ENCODE measurements around the gene RNU1-3. TPM values are rescaled to one million over a fixed set of nuclear protein-coding genes. Genes with fewer than 3 reads are reported as not detected.
"Not testable (repeated sequence)": the region's sequence is repeated elsewhere in the genome, so short reads cannot be mapped to it uniquely, and the experiment has no call there.

RNU1-3 gene
- total RNA-seq, 5 donors from 2014 or later (not counting 1 experiment from before 2014, with no cell fraction given), result 2,148 to 4,743 (median 3,650) TPM

GRCh38 chr1:16647179-16648176, 19.3 kb downstream of the RNU1-3 start:
- H3K27ac Mint-ChIP-seq; H3K9me3 ChIP-seq; H3K36me3 ChIP-seq (ENCODE audit: control insufficient read depth in 2 of 2, extremely low read depth in 1 of 2, insufficient read depth in 1 of 2, low read length in 1 of 2); H3K36me3 Mint-ChIP-seq; POLR2A ChIA-PET; H3K27ac ChIP-seq (ENCODE audit: low read length); H3K4me1 Mint-ChIP-seq; CTCF ChIA-PET; H3K9me3 Mint-ChIP-seq; H3K27me3 Mint-ChIP-seq: not testable (repeated sequence)
- WGBS (ENCODE audit: insufficient coverage), result 15% methylated on average over 11 of the region's 84 CpGs
- H3K4me1 ChIP-seq (ENCODE audit: control insufficient read depth in 1 of 2, extremely low read depth in 1 of 2, insufficient read depth in 2 of 2, low read length in 2 of 2), result peaks cover 8 to 49% of the 10 kb centered on the region in 2 experiments
- peaks cover 3 to 14% of the 10 kb centered on the region in 2 experiments for H3K27me3 ChIP-seq (replicated peaks in 1 of 2; ENCODE audit: control insufficient read depth in 2 of 2, extremely low read depth in 1 of 2, insufficient read depth in 2 of 2, low read length in 1 of 2)
- DNase-seq (peak in 22 of 35 experiments; percentile 3 to 55 (median 38)), ATAC-seq (replicated peaks in 1 of 4) (peak in 3 of 4 experiments; percentile 3 to 14 (median 11))
- peak overlapping the region in 1 of 2 donors; percentile 20 for H3K4me3 ChIP-seq (ENCODE audit: control insufficient read depth in 1 of 2, extremely low read depth in 1 of 2, low read length in 1 of 2)
- peak overlapping the region; percentile 28 to 60 (median 54) for H3K4me3 Mint-ChIP-seq

GRCh38 chr1:16646716-16647115, 20.0 kb downstream of the RNU1-3 start:
- H3K36me3 Mint-ChIP-seq; H3K27ac Mint-ChIP-seq; H3K4me3 ChIP-seq (ENCODE audit: control insufficient read depth in 1 of 2, extremely low read depth in 1 of 2, low read length in 1 of 2); DNase-seq; H3K9me3 ChIP-seq; H3K27ac ChIP-seq (ENCODE audit: low read length); H3K27me3 Mint-ChIP-seq; POLR2A ChIA-PET; CTCF ChIA-PET; H3K4me3 Mint-ChIP-seq; H3K4me1 Mint-ChIP-seq; ATAC-seq (replicated peaks in 1 of 4); H3K9me3 Mint-ChIP-seq; H3K36me3 ChIP-seq (ENCODE audit: control insufficient read depth in 2 of 2, extremely low read depth in 1 of 2, insufficient read depth in 1 of 2, low read length in 1 of 2): not testable (repeated sequence)
- Histone ChIP-seq H3K4me1 (ENCODE audit: control insufficient read depth in 1 of 2, extremely low read depth in 1 of 2, insufficient read depth in 2 of 2, low read length in 2 of 2) (peaks cover 8 to 56% of the 10 kb centered on the region in 2 experiments), H3K27me3 (replicated peaks in 1 of 2; ENCODE audit: control insufficient read depth in 2 of 2, extremely low read depth in 1 of 2, insufficient read depth in 2 of 2, low read length in 1 of 2) (peaks cover 3 to 14% of the 10 kb centered on the region in 2 experiments)
- WGBS (ENCODE audit: insufficient coverage), result no CpG with 5 or more reads among the region's 17 CpGs

GRCh38 chr1:16646061-16646664, 20.6 kb downstream of the RNU1-3 start:
- H3K4me1 Mint-ChIP-seq; H3K27ac ChIP-seq (ENCODE audit: low read length); H3K9me3 Mint-ChIP-seq; ATAC-seq (replicated peaks in 1 of 4); H3K4me3 ChIP-seq (ENCODE audit: control insufficient read depth in 1 of 2, extremely low read depth in 1 of 2, low read length in 1 of 2); H3K9me3 ChIP-seq; H3K36me3 Mint-ChIP-seq; H3K27me3 Mint-ChIP-seq; POLR2A ChIA-PET; H3K36me3 ChIP-seq (ENCODE audit: control insufficient read depth in 2 of 2, extremely low read depth in 1 of 2, insufficient read depth in 1 of 2, low read length in 1 of 2); CTCF ChIA-PET: not testable (repeated sequence)
- Histone ChIP-seq H3K4me1 (ENCODE audit: control insufficient read depth in 1 of 2, extremely low read depth in 1 of 2, insufficient read depth in 2 of 2, low read length in 2 of 2) (peaks cover 8 to 56% of the 10 kb centered on the region in 2 experiments), H3K27me3 (replicated peaks in 1 of 2; ENCODE audit: control insufficient read depth in 2 of 2, extremely low read depth in 1 of 2, insufficient read depth in 2 of 2, low read length in 1 of 2) (peaks cover 0 to 14% of the 10 kb centered on the region in 2 experiments)
- 97% methylated on average over 14 of the region's 15 CpGs for WGBS (ENCODE audit: insufficient coverage)
- peak overlapping the region in 2 of 3 donors; percentile 14 to 45 for H3K4me3 Mint-ChIP-seq
- peak overlapping the region; percentile 15 to 34 for H3K27ac Mint-ChIP-seq
- peak in 9 of 35 experiments; percentile 0 to 24 (median 2) for DNase-seq

GRCh38 chr1:16645271-16646060, 21.3 kb downstream of the RNU1-3 start:
- H3K36me3 Mint-ChIP-seq; H3K27ac Mint-ChIP-seq; CTCF ChIA-PET; H3K4me1 Mint-ChIP-seq; H3K9me3 Mint-ChIP-seq; H3K4me3 Mint-ChIP-seq; ATAC-seq (replicated peaks in 1 of 4); H3K9me3 ChIP-seq; H3K27me3 Mint-ChIP-seq; POLR2A ChIA-PET; H3K36me3 ChIP-seq (ENCODE audit: control insufficient read depth in 2 of 2, extremely low read depth in 1 of 2, insufficient read depth in 1 of 2, low read length in 1 of 2): not testable (repeated sequence)
- H3K27ac ChIP-seq (ENCODE audit: low read length), result peak overlapping the region; percentile 89
- H3K4me3 ChIP-seq (ENCODE audit: control insufficient read depth in 1 of 2, extremely low read depth in 1 of 2, low read length in 1 of 2), result peak overlapping the region; percentile 73 to 96
- H3K4me1 ChIP-seq (ENCODE audit: control insufficient read depth in 1 of 2, extremely low read depth in 1 of 2, insufficient read depth in 2 of 2, low read length in 2 of 2), result peaks cover 8 to 58% of the 10 kb centered on the region in 2 experiments
- peaks cover 0 to 14% of the 10 kb centered on the region in 2 experiments for H3K27me3 ChIP-seq (replicated peaks in 1 of 2; ENCODE audit: control insufficient read depth in 2 of 2, extremely low read depth in 1 of 2, insufficient read depth in 2 of 2, low read length in 1 of 2)
- peak in 7 of 35 experiments; percentile 7 to 45 (median 14) for DNase-seq
- WGBS (ENCODE audit: insufficient coverage), result 96% methylated on average over 3 of the region's 7 CpGs

GRCh38 chr1:16644482-16645270, 22.1 kb downstream of the RNU1-3 start:
- H3K36me3 ChIP-seq (ENCODE audit: control insufficient read depth in 2 of 2, extremely low read depth in 1 of 2, insufficient read depth in 1 of 2, low read length in 1 of 2); H3K36me3 Mint-ChIP-seq; H3K27me3 Mint-ChIP-seq; POLR2A ChIA-PET; H3K4me1 Mint-ChIP-seq; H3K27ac Mint-ChIP-seq; H3K4me3 Mint-ChIP-seq; H3K9me3 Mint-ChIP-seq; H3K9me3 ChIP-seq: not testable (repeated sequence)
- Histone ChIP-seq H3K4me3 (ENCODE audit: control insufficient read depth in 1 of 2, extremely low read depth in 1 of 2, low read length in 1 of 2) (peak overlapping the region; percentile 73 to 96), H3K4me1 (ENCODE audit: control insufficient read depth in 1 of 2, extremely low read depth in 1 of 2, insufficient read depth in 2 of 2, low read length in 2 of 2) (peaks cover 8 to 60% of the 10 kb centered on the region in 2 experiments), H3K27me3 (replicated peaks in 1 of 2; ENCODE audit: control insufficient read depth in 2 of 2, extremely low read depth in 1 of 2, insufficient read depth in 2 of 2, low read length in 1 of 2) (peaks cover 0 to 14% of the 10 kb centered on the region in 2 experiments), H3K27ac (ENCODE audit: low read length) (peak overlapping the region; percentile 89)
- ATAC-seq (replicated peaks in 1 of 4) (peak; percentile 85 to 89 (median 86)), DNase-seq (peak; percentile 93 to 100 (median 99))
- CTCF ChIA-PET, result interaction anchor here in 1 of 2 donors (0.6 kb wide), 1 partner anchor 80 kb away, joined by 3 read pairs; no protein-coding TSS in a partner anchor
- whole genome bisulfite sequencing (ENCODE audit: insufficient coverage), result 2% methylated on average over 55 of the region's 61 CpGs

Data from T-cell (primary cell).